Activated naive CD4-positive, alpha-beta T cell treated with anti-CD3 and anti-CD28 coated beads, Interleukin-2, amount 10 ng/mL, durations not matched to agents 7 days and 5 days (primary cell): ENCODE measurements around the gene SLC9A8.

Experiments used
- CTCF ChIA-PET: fragments of 350-600 bp; sonication (Branson Sonifier 250); formaldehyde crosslinking; loops from one replicate; lab custom pipeline; 2021; ENCODE audit warnings: antibody characterized with exemption; lab: Charles Lee
- DNase-seq: peaks from one replicate; pipeline ENCODE4 v3.0.0-alpha.2; 2020
- H3K27ac Mint-ChIP-seq: one replicate; pipeline ENCODE4 v1.8.0; 2021; ENCODE audit warnings: mild to moderate bottlenecking, moderate library complexity, mixed read lengths
- H3K27me3 Mint-ChIP-seq: one replicate; pipeline ENCODE4 v1.8.0; 2021; ENCODE audit warnings: mild to moderate bottlenecking, mixed read lengths
- H3K36me3 Mint-ChIP-seq: one replicate; pipeline ENCODE4 v1.8.0; 2021; ENCODE audit warnings: mixed read lengths
- H3K4me1 Mint-ChIP-seq: one replicate; pipeline ENCODE4 v1.8.0; 2021; ENCODE audit warnings: mixed read lengths
- H3K4me3 Mint-ChIP-seq: one replicate; pipeline ENCODE4 v1.8.0; 2021; ENCODE audit warnings: mild to moderate bottlenecking, moderate library complexity, mixed read lengths
- H3K9me3 Mint-ChIP-seq: one replicate; pipeline ENCODE4 v1.8.0; 2021; ENCODE audit warnings: mixed read lengths

The SLC9A8 gene

GRCh38 chr20:49833483-49833882 lies 20.9 kb downstream of the SLC9A8 start:
- H3K27me3 Mint-ChIP-seq: no peaks in the 10 kb centered on the region
- DNase-seq: no peak
- no peaks in the 10 kb centered on the region for H3K9me3 Mint-ChIP-seq
- no peak overlapping the region for H3K27ac Mint-ChIP-seq
- H3K36me3 Mint-ChIP-seq: peaks cover 50% of the 10 kb centered on the region
- H3K4me3 Mint-ChIP-seq: no peak overlapping the region
- CTCF ChIA-PET: interaction anchor here (1.8 kb wide), 1 partner anchor 12 kb away, joined by 6 read pairs; no protein-coding TSS in a partner anchor
- H3K4me1 Mint-ChIP-seq: no peaks in the 10 kb centered on the region

- no peaks in the 10 kb centered on the region for H3K4me1 Mint-ChIP-seq
- DNase-seq: no peak
- peaks cover 53% of the 10 kb centered on the region for H3K36me3 Mint-ChIP-seq
- no peaks in the 10 kb centered on the region for H3K9me3 Mint-ChIP-seq
- peak overlapping the region; percentile 3 for H3K27ac Mint-ChIP-seq
- H3K4me3 Mint-ChIP-seq: no peak overlapping the region
- H3K27me3 Mint-ChIP-seq: no peaks in the 10 kb centered on the region
- CTCF ChIA-PET: no interaction called here
These were observed 22.4 kb downstream of the SLC9A8 start for GRCh38 chr20:49835031-49835430.

DNA sequence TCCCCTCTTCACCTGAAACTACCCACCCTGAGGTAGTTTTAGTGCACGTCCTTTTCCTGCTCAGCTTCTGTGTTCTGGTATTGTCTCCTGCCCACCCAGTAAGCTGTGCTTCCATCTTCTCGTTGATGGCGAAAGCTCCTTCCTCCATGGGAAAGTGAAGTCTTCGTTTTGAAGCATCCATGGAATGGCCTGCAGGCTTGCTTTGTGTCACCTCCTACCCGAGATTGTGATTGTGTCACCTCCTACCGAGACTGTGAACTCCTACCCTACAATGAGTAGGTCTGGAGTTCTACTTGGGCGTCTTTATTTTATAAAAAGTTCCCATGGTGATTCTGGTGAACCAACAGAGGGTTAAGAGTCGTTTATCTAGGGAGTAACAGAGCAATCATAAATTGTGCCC lies 25.9 kb downstream of the SLC9A8 start:
- H3K27ac Mint-ChIP-seq: no peak overlapping the region
- DNase-seq: no peak
- H3K36me3 Mint-ChIP-seq: peaks cover 39% of the 10 kb centered on the region
- H3K4me1 Mint-ChIP-seq: no peaks in the 10 kb centered on the region
- H3K9me3 Mint-ChIP-seq: no peaks in the 10 kb centered on the region
- CTCF ChIA-PET: interaction anchor here (0.8 to 1.5 kb wide), 3 partner anchors 8 to 228 kb away, joined by 3 to 4 read pairs (median 3); no protein-coding TSS in a partner anchor
- H3K4me3 Mint-ChIP-seq: no peak overlapping the region
- no peaks in the 10 kb centered on the region for H3K27me3 Mint-ChIP-seq

- H3K4me1 Mint-ChIP-seq: peaks cover 2% of the 10 kb centered on the region
- DNase-seq: no peak
- peaks cover 38% of the 10 kb centered on the region for H3K36me3 Mint-ChIP-seq
- no peak overlapping the region for H3K27ac Mint-ChIP-seq
- CTCF ChIA-PET: interaction anchor here (1.3 kb wide), 1 partner anchor 14 kb away, joined by 3 read pairs; no protein-coding TSS in a partner anchor
- H3K9me3 Mint-ChIP-seq: no peaks in the 10 kb centered on the region
- no peaks in the 10 kb centered on the region for H3K27me3 Mint-ChIP-seq
- no peak overlapping the region for H3K4me3 Mint-ChIP-seq
These were observed 30.5 kb downstream of the SLC9A8 start for GRCh38 chr20:49843139-49843538.

GRCh38 chr20:49843770-49844380 lies 31.2 kb downstream of the SLC9A8 start:
- CTCF ChIA-PET: interaction anchor here (0.7 to 3.8 kb wide), 5 partner anchors 13 to 234 kb away, joined by 3 to 57 read pairs (median 3); no protein-coding TSS in a partner anchor
- peaks cover 44% of the 10 kb centered on the region for H3K36me3 Mint-ChIP-seq
- H3K4me3 Mint-ChIP-seq: no peak overlapping the region
- no peaks in the 10 kb centered on the region for H3K27me3 Mint-ChIP-seq
- no peak for DNase-seq
- H3K27ac Mint-ChIP-seq: no peak overlapping the region
- H3K4me1 Mint-ChIP-seq: peaks cover 3% of the 10 kb centered on the region
- H3K9me3 Mint-ChIP-seq: no peaks in the 10 kb centered on the region

GRCh38 chr20:49845060-49845459 lies 32.4 kb downstream of the SLC9A8 start:
- DNase-seq: no peak
- H3K4me1 Mint-ChIP-seq: peaks cover 13% of the 10 kb centered on the region
- no peaks in the 10 kb centered on the region for H3K9me3 Mint-ChIP-seq
- H3K27me3 Mint-ChIP-seq: no peaks in the 10 kb centered on the region
- no peak overlapping the region for H3K4me3 Mint-ChIP-seq
- H3K27ac Mint-ChIP-seq: peak overlapping the region; percentile 49
- H3K36me3 Mint-ChIP-seq: peaks cover 44% of the 10 kb centered on the region
- CTCF ChIA-PET: interaction anchor here (0.7 to 3.8 kb wide), 20 partner anchors 13 to 305 kb away, joined by 3 to 57 read pairs (median 4); no protein-coding TSS in a partner anchor

DNA sequence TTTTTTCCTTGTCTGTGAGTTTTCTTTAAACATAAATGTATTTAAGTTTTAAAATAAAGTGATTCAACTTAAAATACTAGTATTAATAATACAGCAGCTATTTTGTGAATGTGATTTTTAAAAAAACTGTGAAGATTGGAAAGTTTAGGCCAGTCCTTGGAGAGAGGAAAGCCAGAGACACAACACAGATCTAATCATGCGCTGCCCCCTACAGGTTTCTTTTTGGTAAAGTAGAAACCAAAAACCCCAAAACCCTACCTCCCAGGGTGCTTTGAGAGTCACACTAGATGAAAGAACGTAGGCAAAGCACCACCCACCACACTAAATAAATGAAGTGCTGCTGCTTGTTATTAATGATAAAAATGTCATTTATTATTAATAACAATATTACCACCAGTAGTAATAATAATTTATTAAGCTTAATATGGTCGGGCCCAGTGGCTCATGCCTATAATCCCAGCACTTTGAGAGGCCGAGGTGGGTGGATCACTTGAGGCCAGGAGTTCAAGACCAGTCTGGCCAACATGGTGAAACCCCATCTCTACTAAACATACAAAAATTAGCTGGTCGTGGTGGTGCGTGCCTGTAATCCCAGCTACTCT lies 33.7 kb downstream of the SLC9A8 start:
- peak; percentile 65 for DNase-seq

GRCh38 chr20:49850463-49851230 lies 38.0 kb downstream of the SLC9A8 start:
- CTCF ChIA-PET: interaction anchor here (1.3 to 3.5 kb wide), 2 partner anchors 240 to 309 kb away, joined by 7 to 12 read pairs; no protein-coding TSS in a partner anchor
- Mint-ChIP-seq H3K9me3 (no peaks in the 10 kb centered on the region), H3K27ac (peak overlapping the region; percentile 87), H3K27me3 (no peaks in the 10 kb centered on the region), H3K36me3 (peaks cover 54% of the 10 kb centered on the region), H3K4me1 (peaks cover 35% of the 10 kb centered on the region), H3K4me3 (peak overlapping the region; percentile 50)
- no peak for DNase-seq

More for the DNA sequence above, 33.7 kb downstream of the SLC9A8 start:
- CTCF ChIA-PET: interaction anchor here (0.5 to 3.8 kb wide), 39 partner anchors 8 to 310 kb away, joined by 3 to 57 read pairs (median 4); no protein-coding TSS in a partner anchor
- H3K4me3 Mint-ChIP-seq: no peak overlapping the region
- H3K27me3 Mint-ChIP-seq: no peaks in the 10 kb centered on the region
- H3K4me1 Mint-ChIP-seq: peaks cover 26% of the 10 kb centered on the region
- H3K36me3 Mint-ChIP-seq: peaks cover 44% of the 10 kb centered on the region
- H3K27ac Mint-ChIP-seq: no peak overlapping the region
- no peaks in the 10 kb centered on the region for H3K9me3 Mint-ChIP-seq

DNA sequence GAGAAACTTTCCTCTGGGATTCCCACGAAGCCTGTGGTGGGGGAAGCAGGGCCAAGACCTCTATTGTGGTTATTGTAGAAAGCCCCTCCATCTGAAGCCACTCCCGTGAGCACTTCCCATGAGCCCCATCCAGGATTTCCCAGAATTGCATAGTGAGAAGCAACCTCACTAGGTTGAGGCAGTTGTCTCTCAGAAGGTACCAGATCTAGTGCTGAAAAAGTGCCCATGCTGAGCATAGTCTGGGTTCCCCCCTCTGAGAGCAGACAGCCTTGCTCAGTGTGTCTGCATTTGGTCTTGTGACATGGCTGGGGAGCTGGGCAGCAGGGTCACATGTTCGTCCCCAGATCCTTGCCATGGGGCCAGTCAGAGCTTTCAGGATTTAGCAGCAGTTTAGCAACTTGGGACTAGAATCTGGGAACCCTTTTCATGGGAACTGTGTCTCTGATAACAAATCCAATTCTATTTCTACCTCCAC lies 38.6 kb downstream of the SLC9A8 start:
- Mint-ChIP-seq H3K27ac (peak overlapping the region; percentile 87), H3K4me3 (no peak overlapping the region)

DNA sequence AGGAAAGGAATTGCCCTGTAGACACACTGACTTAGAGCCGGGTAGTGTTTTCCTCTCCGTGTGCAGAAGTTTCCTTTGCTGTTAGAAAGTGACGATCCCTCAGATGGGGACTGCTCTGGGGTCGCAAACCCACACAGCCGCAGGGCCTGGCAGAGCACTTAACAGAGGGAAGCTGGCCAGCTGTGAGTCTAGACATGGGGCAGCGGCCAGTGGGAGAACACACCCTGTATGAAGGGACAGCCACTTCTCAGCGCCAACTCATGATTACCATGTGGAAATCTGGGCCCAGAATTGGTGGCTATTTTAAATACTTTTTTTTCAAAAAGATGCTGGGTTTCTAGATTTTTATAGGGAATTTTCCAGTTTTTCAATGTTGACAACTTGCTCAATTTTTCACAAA lies 39.4 kb downstream of the SLC9A8 start:
- Mint-ChIP-seq H3K27me3 (no peaks in the 10 kb centered on the region), H3K36me3 (peaks cover 58% of the 10 kb centered on the region), H3K4me1 (peaks cover 35% of the 10 kb centered on the region), H3K27ac (peak overlapping the region; percentile 87), H3K4me3 (no peak overlapping the region), H3K9me3 (no peaks in the 10 kb centered on the region)
- DNase-seq: no peak
- CTCF ChIA-PET: no interaction called here

More for the DNA sequence above, 38.6 kb downstream of the SLC9A8 start:
- peaks cover 54% of the 10 kb centered on the region for H3K36me3 Mint-ChIP-seq
- H3K27me3 Mint-ChIP-seq: no peaks in the 10 kb centered on the region
- H3K9me3 Mint-ChIP-seq: no peaks in the 10 kb centered on the region
- H3K4me1 Mint-ChIP-seq: peaks cover 35% of the 10 kb centered on the region
- no peak for DNase-seq
- CTCF ChIA-PET: interaction anchor here (3.5 kb wide), 1 partner anchor 309 kb away, joined by 12 read pairs; no protein-coding TSS in a partner anchor

DNA sequence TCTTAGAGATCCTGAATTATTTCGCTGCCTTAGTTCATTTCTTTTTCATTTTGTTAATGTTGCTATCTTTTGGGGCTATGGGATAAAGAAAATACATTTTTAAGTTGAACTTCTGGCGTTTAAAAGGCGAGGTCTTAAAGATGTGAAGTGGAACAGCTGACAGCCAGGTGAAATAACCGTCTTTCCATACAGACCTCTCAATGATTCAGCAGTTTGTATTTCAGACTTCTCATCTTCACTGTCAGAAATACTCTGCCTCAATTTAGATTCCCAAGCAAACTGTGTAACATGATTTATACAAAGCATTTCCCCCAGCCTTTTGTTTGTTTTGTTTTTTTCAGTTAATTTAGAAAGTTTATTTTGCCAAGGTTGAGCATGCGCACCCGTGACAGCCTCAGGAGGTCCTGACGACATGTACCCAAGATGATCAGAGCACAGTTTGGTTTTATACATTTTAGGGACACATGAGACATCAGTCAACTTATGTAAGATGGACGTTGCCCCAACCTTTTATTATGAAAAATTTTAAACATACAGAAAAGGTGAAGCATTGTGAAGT lies 40.0 kb downstream of the SLC9A8 start:
- no peaks in the 10 kb centered on the region for H3K27me3 Mint-ChIP-seq
- H3K36me3 Mint-ChIP-seq: peaks cover 56% of the 10 kb centered on the region
- CTCF ChIA-PET: no interaction called here
- no peak for DNase-seq
- H3K27ac Mint-ChIP-seq: no peak overlapping the region
- peaks cover 35% of the 10 kb centered on the region for H3K4me1 Mint-ChIP-seq
- H3K9me3 Mint-ChIP-seq: no peaks in the 10 kb centered on the region
- no peak overlapping the region for H3K4me3 Mint-ChIP-seq

DNA sequence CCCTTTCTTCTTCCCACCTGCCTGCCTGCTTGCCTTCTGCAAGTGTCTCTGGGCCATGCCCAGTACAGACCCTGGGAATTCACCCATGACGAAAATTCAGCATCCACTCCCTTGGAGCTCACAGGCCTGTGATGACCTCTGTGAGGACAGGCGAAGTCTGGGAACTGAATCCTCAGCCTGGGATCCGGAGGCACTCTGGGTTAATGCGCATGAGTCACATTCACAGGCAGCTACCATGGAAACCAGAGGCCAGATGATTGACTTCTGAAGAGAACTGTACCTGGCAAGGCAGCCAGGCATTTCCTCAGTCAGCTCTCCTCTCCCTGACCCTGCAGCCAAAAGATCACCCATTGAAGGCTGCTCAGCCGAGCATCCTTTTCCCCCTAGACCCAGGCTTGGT lies 41.0 kb downstream of the SLC9A8 start:
- Mint-ChIP-seq H3K27me3 (no peaks in the 10 kb centered on the region), H3K27ac (no peak overlapping the region), H3K9me3 (no peaks in the 10 kb centered on the region), H3K36me3 (peaks cover 50% of the 10 kb centered on the region), H3K4me3 (no peak overlapping the region), H3K4me1 (peaks cover 35% of the 10 kb centered on the region)
- DNase-seq: no peak
- CTCF ChIA-PET: interaction anchor here (0.6 kb wide), 1 partner anchor 325 kb away, joined by 3 read pairs; no protein-coding TSS in a partner anchor

DNA sequence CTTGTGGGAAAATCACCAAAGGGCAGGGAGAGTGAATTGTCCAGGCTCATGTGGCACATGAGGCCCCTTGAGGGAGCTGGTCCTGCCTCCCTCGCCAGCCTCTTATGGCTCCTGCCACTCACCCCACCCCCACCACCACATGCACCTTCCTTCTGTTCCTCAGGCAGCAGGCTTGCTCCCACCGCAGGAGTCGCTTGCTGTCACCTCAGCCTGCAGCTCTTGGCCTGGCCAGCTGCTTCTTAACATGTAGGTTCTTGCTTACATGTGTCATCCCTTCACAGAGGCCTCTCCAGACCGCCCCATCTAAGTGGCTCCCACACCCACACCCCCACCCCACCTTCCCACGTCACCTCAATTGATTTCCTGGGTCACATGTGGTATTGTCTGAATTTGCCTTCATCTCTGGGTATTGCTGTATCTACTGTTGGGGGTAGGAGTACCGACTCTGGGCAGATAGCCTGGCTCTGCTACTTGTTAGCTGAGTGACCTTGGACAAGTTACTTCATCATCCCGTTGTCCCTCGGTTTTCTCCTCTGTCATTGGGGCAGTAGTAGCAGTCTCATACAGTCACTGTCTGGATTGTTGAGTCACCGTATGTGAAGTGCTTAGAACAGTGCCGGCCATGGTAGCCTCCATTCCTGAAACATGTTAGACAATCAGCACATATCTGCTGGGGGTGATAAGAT lies 41.7 kb downstream of the SLC9A8 start:
- CTCF ChIA-PET: interaction anchor here (1.0 kb wide), 1 partner anchor 8 kb away, joined by 3 read pairs; no protein-coding TSS in a partner anchor
- Mint-ChIP-seq H3K4me1 (peaks cover 31% of the 10 kb centered on the region), H3K4me3 (no peak overlapping the region), H3K27ac (no peak overlapping the region), H3K9me3 (no peaks in the 10 kb centered on the region), H3K36me3 (peaks cover 46% of the 10 kb centered on the region), H3K27me3 (no peaks in the 10 kb centered on the region)
- DNase-seq: no peak
